22Rv1 (cell line): ENCODE results near the gene SPINT2.

Source experiments
- ZFX ChIP-seq: fragments of 450-650 bp; IDR thresholded peaks from 2 replicates; pipeline ENCODE4 v1.6.1; 2017; ENCODE audit warnings: antibody characterized with exemption, borderline replicate concordance
- TF ChIP-seq, protein P1 (sequence below): fragments of 450-650 bp; IDR thresholded peaks from 2 replicates; pipeline ENCODE4 v1.5.1; 2017; ENCODE audit warnings: mild to moderate bottlenecking

- TF ChIP-seq, protein P1, sequence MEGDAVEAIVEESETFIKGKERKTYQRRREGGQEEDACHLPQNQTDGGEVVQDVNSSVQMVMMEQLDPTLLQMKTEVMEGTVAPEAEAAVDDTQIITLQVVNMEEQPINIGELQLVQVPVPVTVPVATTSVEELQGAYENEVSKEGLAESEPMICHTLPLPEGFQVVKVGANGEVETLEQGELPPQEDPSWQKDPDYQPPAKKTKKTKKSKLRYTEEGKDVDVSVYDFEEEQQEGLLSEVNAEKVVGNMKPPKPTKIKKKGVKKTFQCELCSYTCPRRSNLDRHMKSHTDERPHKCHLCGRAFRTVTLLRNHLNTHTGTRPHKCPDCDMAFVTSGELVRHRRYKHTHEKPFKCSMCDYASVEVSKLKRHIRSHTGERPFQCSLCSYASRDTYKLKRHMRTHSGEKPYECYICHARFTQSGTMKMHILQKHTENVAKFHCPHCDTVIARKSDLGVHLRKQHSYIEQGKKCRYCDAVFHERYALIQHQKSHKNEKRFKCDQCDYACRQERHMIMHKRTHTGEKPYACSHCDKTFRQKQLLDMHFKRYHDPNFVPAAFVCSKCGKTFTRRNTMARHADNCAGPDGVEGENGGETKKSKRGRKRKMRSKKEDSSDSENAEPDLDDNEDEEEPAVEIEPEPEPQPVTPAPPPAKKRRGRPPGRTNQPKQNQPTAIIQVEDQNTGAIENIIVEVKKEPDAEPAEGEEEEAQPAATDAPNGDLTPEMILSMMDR: no peak
- TF ChIP-seq ZFX: no peak
Measured at GRCh38 chr19:38294090-38294489, 29.7 kb downstream of the SPINT2 start.
